HG03342 (cell line): ENCODE data around the gene CEP120.

Source experiments
- ATAC-seq: cut with Tn5 transposase; IDR thresholded peaks from one replicate; pipeline ENCODE4 v1.9.1; 2021; ENCODE audit warnings: mild to moderate bottlenecking, moderate library complexity; ENCODE audit not compliant: unreplicated experiment

CEP120 gene

DNA sequence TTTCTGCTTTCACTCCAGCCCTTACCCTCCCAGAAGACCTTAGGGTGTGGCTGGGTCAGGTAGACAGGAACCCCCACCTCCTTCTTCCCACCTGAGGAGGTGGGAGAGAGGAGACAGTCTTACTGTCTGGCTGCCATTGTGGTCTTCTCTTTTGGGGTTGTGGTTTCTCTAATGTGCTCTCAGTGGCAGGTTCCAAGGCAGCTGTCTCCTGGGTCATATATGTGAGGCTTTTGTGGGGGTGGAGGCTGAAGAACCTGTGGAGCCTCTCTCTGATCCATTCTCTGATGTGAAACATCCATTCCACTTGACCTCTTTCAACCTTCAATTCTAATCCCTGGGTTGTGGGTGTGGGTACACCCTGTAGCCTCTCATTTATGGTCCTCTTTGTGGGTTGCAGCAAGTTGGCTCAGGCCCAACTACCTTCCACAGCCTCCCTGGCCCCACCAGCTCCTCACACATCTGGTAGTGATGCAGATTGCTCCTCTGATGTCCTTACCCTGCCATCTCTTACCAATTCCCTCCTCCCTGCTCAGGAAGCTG is 118.4 kb downstream of the CEP120 start:
- no peak for ATAC-seq

GRCh38 chr5:123303802-123304201 is 119.4 kb downstream of the CEP120 start:
- ATAC-seq: no peak

- ATAC-seq: no peak
Measured at GRCh38 chr5:123300266-123300665, 122.9 kb downstream of the CEP120 start.

- ATAC-seq: no peak
Measured at GRCh38 chr5:123299136-123299535, 124.1 kb downstream of the CEP120 start.

DNA sequence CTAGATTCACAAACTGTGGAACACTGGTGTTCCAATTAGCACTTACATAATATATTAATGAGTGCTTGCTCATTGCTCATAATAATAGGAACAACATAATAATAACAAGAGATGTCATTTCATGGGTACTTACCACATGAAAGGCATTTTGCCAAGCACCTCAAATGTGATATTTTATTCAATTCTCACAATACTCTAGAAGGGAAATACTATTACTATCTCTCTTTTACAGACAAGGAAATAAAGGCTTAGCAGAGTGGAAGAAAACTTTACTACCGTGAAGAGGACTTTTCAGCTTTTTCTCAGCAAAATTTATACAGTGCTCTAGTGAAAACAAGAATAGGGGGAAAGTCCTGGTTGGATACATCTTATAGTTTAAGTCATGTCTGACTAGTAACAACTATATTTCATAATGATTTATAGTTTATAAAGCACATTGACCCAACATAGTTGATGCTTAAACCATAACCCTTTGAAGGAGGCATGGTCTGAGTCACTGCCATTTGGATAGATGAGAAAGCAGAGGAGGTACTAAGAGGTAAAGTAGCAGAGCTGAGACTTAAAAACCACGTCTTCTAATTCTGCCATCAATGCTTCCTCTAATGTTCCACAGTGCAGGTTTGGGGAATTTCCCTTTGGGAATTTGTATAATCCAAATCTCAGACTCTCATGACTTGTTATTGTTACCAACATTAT is 124.7 kb downstream of the CEP120 start:
- ATAC-seq: no peak

- ATAC-seq: no peak
Measured at GRCh38 chr5:123297866-123298265, 125.3 kb downstream of the CEP120 start.

DNA sequence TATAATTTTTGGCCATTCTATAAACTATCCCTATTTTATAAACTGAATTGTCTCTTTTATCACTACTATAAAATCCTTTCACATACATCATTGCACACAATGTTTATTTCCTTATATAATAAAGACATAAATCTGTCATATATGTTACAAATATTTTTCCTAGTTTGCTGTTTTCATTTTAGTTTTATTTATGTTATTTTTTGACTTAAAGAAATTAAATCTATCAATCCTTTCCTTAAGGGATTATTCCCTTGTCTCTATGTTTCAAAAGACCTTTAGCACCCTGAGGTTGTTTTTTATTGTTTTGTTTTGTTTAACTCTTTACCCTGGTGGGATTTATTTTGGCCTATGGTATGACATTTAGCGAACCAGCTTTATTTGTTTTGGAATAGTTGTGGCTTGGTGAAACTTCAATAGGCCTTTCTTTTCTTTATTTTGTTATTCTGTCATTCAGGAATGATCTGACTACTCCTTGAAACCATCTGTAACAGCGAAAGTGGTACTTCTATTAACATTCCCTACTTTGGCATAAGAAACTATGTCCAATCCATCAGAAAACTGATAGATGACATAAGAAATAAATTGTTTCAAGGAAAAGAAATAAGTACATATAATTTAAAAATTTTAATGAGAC is 125.9 kb downstream of the CEP120 start:
- ATAC-seq: no peak
